Breast epithelium (tissue), 3 donors: Measurements from ENCODE around the gene SPAG6.

Experiments used
- CTCF ChIP-seq, 3 donors: fragments of 450-650 bp; IDR thresholded peaks; one replicate each; pipeline ENCODE4 v1.5.1; 2016 to 2017; ENCODE audit warnings: antibody characterized with exemption in 3 of 3, mild to moderate bottlenecking in 3 of 3, moderate library complexity in 3 of 3
- POLR2A ChIP-seq: fragments of 450-650 bp; IDR thresholded peaks from one replicate; pipeline ENCODE4 v1.6.1; 2016; ENCODE audit warnings: antibody characterized with exemption, mild to moderate bottlenecking, moderate library complexity

DNA sequence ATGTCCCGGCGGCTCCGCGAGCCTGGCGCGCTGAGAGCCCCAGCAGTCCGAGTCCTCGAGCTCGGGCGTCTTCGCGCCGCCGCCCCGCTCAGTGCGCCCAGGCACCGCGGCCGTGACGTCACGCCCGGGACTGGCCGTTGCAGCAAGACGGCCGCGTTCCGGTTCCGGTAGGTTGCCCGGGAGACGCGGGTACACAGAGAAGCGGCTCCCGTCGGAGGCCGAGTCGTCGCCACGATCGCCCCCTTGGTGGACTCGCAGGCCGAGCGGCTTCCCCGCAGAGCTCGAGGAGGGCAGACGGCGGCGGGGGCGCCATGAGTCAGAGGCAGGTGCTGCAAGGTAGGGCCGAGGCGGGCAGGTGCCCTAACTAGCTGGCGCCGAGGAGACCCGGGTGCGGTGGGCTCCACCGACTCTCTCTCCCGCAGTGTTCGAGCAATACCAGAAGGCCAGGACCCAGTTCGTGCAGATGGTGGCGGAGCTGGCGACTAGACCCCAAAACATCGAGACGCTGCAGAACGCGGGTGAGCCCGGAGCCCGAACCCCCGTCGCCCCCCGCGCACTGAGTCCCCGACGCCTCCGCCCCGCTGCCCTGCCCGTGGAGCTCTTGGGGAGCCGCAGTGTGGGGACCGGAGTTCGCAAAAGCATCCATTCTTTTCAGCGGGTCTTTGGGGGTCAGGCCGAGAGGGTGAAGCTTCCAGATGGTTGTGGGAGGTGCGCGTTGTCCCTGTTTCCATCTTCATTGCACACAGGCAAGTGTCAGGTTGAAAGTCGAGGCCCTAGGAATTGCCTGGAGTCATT is at the start of gene SPAG6:
- TF ChIP-seq CTCF (IDR thresholded peaks at IDR 0.05) (no peak), POLR2A (no peak)
